Mesenteric fat pad (tissue), 1 donor: ENCODE results near the gene ANKRD37. TPM values are rescaled to one million over a fixed set of nuclear protein-coding genes. Genes with fewer than 3 reads are reported as not detected.

Experiments
- DNase-seq: peaks from one replicate; pipeline ENCODE4 v3.0.0-alpha.2; 2020; ENCODE audit warnings: low spot score
- total RNA-seq: library from RNA; stranded (reverse); fragmentation: NEBNext Ultra II Directional; extraction: Animal tissue kit (Norgen Biotek cat#: 25700); gene quantifications from one replicate; pipeline ENCODE4 v1.2.1, GENCODE V29; 2021
- donor health status: DM: yes; HTN: yes; CAD: no.

ANKRD37 gene
- total RNA-seq, 1 donor from 2014 or later: 10.9 TPM

- no peak for DNase-seq
Observed at GRCh38 chr4:185412412-185412811, 15.8 kb downstream of the ANKRD37 start.

- DNase-seq: no peak
Observed at GRCh38 chr4:185416955-185417354, 20.3 kb downstream of the ANKRD37 start.

- DNase-seq: no peak
Observed at GRCh38 chr4:185421366-185422124, 24.9 kb downstream of the ANKRD37 start.

- DNase-seq: no peak
Observed at GRCh38 chr4:185424905-185425646, 28.4 kb downstream of the ANKRD37 start.

GRCh38 chr4:185425647-185426352 is 29.2 kb downstream of the ANKRD37 start, which contains the start of gene UFSP2:
UFSP2 (minus strand) TSS chr4:185425964; CDS start chr4:185425868, 96 bp downstream.
- DNase-seq: peak; percentile 97

- DNase-seq: no peak
Observed at GRCh38 chr4:185426960-185427688, 30.5 kb downstream of the ANKRD37 start.

- DNase-seq: no peak
Observed at GRCh38 chr4:185429660-185430059, 33.0 kb downstream of the ANKRD37 start.

GRCh38 chr4:185435466-185435865 is 38.8 kb downstream of the ANKRD37 start:
- no peak for DNase-seq

GRCh38 chr4:185437809-185438208 is 41.2 kb downstream of the ANKRD37 start:
- DNase-seq: no peak

GRCh38 chr4:185441479-185441878 is 44.8 kb downstream of the ANKRD37 start:
- DNase-seq: no peak

- no peak for DNase-seq
Observed at GRCh38 chr4:185445209-185445608, 48.6 kb downstream of the ANKRD37 start.

Other genes starting within 250 kb of the ANKRD37 start
- gene CFAP97, start 192.8 kb upstream of the ANKRD37 start, total RNA-seq: 45.1 TPM
- 15.5 TPM for gene SNX25, start 187.2 kb upstream of the ANKRD37 start, total RNA-seq
- 0.64 TPM for gene LRP2BP, start 917 bp upstream of the ANKRD37 start, total RNA-seq
- gene UFSP2, start 29.1 kb downstream of the ANKRD37 start, total RNA-seq: 19.8 TPM
- 0.19 TPM for gene CCDC110, start 74.9 kb downstream of the ANKRD37 start, total RNA-seq
- gene PDLIM3, start 138.7 kb downstream of the ANKRD37 start, total RNA-seq: 58.5 TPM